Gastroesophageal sphincter (tissue), 3 donors: ENCODE measurements around the gene NAPSA.

Source experiments
- EP300 ChIP-seq: sonication (generic); formaldehyde crosslinking; IDR thresholded peaks from one replicate; pipeline ENCODE4 v1.6.1; 2017; ENCODE audit warnings: antibody characterized with exemption, mild to moderate bottlenecking
- POLR2A ChIP-seq, 2 donors: fragments of 450-650 bp; IDR thresholded peaks; one replicate each; pipeline ENCODE4 v1.6.1; 2017; ENCODE audit warnings: antibody characterized with exemption in 2 of 2, mild to moderate bottlenecking in 2 of 2, moderate library complexity in 1 of 2
- POLR2AphosphoS5 ChIP-seq: sonication (generic); formaldehyde crosslinking; IDR thresholded peaks from one replicate; pipeline ENCODE4 v1.6.1; 2017; ENCODE audit warnings: antibody characterized with exemption
- TF ChIP-seq, protein P1 (sequence below), 4 experiments: fragments of 200-600 bp in 2 of 4; fragments of 450-650 bp in 2 of 4; sonication (generic) in 1 of 4; IDR thresholded peaks; one replicate each; pipeline ENCODE4 v1.5.1; 2017 to 2019; ENCODE audit warnings: antibody characterized with exemption in 4 of 4, mild to moderate bottlenecking in 2 of 4, moderate library complexity in 2 of 4

DNA sequence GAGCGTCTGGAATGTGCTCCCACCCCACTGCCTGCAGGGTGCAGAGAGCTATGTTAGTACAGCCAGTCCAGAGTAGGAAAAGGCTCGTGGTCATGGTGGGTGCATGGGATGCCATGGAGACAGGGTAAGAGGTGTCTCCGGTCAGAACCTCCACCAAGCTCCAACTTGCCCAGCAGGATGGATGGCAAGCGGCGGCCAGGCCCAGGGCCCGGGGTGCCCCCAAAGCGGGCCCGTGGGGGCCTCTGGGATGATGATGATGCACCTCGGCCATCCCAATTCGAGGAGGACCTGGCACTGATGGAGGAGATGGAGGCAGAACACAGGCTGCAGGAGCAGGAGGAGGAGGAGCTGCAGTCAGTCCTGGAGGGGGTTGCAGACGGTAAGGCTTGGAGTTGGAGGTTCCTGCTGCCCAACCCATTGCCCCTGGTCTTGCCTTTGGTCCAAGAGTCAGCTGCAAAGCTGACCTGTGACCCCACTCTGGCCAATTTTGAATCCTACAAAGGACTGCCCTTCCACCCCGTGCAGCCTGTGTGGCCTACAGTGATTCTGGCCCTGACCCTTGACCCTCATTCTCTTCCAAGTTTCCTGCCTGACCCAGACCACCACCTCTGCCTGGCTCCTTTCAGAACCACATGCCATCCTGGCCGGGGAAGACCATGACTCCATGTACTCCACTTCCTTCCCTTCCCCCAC lies 33.4 kb upstream of the NAPSA start:
- no peak for TF ChIP-seq POLR2A (IDR thresholded peaks at IDR 0.05)
- TF ChIP-seq, protein P1, sequence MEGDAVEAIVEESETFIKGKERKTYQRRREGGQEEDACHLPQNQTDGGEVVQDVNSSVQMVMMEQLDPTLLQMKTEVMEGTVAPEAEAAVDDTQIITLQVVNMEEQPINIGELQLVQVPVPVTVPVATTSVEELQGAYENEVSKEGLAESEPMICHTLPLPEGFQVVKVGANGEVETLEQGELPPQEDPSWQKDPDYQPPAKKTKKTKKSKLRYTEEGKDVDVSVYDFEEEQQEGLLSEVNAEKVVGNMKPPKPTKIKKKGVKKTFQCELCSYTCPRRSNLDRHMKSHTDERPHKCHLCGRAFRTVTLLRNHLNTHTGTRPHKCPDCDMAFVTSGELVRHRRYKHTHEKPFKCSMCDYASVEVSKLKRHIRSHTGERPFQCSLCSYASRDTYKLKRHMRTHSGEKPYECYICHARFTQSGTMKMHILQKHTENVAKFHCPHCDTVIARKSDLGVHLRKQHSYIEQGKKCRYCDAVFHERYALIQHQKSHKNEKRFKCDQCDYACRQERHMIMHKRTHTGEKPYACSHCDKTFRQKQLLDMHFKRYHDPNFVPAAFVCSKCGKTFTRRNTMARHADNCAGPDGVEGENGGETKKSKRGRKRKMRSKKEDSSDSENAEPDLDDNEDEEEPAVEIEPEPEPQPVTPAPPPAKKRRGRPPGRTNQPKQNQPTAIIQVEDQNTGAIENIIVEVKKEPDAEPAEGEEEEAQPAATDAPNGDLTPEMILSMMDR (IDR thresholded peaks at IDR 0.05): no peak
- no peak for TF ChIP-seq POLR2AphosphoS5
- no peak for TF ChIP-seq EP300
